ENCODE measurements around the gene AKTIP.

DNA sequence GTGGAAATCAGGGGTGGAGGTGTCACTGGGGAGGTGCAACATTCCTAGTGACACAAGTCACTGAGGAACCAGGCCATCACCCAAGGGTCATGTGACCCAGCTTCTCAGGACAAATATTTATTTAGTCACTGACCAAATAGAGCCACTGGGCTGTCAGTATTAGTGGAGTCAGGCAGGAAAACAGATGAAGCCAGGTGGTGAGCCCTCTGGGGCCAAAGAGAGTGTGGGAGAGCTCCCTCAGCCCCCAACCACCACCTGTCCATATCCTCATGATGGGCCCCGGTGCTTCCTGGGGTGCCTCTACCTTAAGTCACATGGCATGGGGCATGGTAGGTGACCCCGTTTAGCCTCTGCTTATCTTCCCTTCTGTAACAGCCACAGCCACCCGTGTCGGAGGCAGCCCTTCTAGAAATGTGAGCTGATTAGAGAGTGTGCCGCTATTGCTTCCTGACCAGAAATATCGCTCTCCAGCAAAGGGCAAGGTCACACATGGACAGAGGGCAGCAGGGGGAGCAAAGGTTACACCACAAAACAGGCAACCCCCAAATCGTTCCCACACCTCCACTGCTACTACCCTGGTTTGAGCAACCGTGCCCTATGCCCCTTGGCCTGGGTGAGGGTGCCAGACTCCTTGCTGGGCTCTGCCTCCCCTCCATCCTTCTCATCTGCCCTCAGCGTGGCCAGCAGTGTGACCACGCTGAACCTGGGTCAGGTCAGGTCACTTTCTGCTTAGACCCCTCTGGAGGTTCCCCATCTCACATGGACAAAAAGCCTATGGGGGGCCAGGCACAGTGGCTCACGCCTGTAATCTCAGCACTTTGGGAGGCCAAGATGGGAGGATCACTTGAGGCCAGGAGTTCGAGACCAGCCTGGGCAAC is 8.6 kb upstream of the AKTIP start:
- TF ChIP-seq, protein P1, sequence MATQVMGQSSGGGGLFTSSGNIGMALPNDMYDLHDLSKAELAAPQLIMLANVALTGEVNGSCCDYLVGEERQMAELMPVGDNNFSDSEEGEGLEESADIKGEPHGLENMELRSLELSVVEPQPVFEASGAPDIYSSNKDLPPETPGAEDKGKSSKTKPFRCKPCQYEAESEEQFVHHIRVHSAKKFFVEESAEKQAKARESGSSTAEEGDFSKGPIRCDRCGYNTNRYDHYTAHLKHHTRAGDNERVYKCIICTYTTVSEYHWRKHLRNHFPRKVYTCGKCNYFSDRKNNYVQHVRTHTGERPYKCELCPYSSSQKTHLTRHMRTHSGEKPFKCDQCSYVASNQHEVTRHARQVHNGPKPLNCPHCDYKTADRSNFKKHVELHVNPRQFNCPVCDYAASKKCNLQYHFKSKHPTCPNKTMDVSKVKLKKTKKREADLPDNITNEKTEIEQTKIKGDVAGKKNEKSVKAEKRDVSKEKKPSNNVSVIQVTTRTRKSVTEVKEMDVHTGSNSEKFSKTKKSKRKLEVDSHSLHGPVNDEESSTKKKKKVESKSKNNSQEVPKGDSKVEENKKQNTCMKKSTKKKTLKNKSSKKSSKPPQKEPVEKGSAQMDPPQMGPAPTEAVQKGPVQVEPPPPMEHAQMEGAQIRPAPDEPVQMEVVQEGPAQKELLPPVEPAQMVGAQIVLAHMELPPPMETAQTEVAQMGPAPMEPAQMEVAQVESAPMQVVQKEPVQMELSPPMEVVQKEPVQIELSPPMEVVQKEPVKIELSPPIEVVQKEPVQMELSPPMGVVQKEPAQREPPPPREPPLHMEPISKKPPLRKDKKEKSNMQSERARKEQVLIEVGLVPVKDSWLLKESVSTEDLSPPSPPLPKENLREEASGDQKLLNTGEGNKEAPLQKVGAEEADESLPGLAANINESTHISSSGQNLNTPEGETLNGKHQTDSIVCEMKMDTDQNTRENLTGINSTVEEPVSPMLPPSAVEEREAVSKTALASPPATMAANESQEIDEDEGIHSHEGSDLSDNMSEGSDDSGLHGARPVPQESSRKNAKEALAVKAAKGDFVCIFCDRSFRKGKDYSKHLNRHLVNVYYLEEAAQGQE (IDR thresholded peaks at IDR 0.05; ENCODE audit: borderline replicate concordance), result no peak
- TF ChIP-seq CTCF (IDR thresholded peaks at IDR 0.05; ENCODE audit: poor library complexity, severe bottlenecking), result no peak
- TF ChIP-seq EZH2 (IDR thresholded peaks at IDR 0.05; ENCODE audit: borderline replicate concordance, insufficient read depth, low read length, poor library complexity, severe bottlenecking), result no peak
- no peak for TF ChIP-seq POLR2AphosphoS5 (IDR thresholded peaks at IDR 0.05)
- TF ChIP-seq MXI1 (conservative IDR thresholded peaks at IDR 0.05; ENCODE audit: poor library complexity, severe bottlenecking), result no peak

Measured in neural cell (in vitro differentiated cells).